ENCODE measurements around the gene S100A12.
A peak's percentile ranks its signal among the peaks of the same experiment; 100 is the strongest.
"Not testable (repeated sequence)": the region's sequence is repeated elsewhere in the genome, so short reads cannot be mapped to it uniquely, and the experiment has no call there.

S100A12 gene

GRCh38 chr1:153375511-153375910, at the start of gene S100A12:
TSS of gene S100A12 (minus strand) at chr1:153375621. CDS start at chr1:153374592, 1,029 bp downstream.
- peak; percentile 88 to 90 for DNase-seq

GRCh38 chr1:153422450-153423068, 47.1 kb upstream of the S100A12 start:
- DNase-seq: peak; percentile 30 to 86

GRCh38 chr1:153420306-153420705, 44.9 kb upstream of the S100A12 start:
- DNase-seq: no peak

- not testable (repeated sequence) for DNase-seq
Measured at GRCh38 chr1:153419436-153419793, 44.0 kb upstream of the S100A12 start.

GRCh38 chr1:153418758-153419435, 43.5 kb upstream of the S100A12 start:
- not testable (repeated sequence) for DNase-seq

GRCh38 chr1:153417136-153417888, 41.9 kb upstream of the S100A12 start:
- DNase-seq: no peak

GRCh38 chr1:153415850-153416570, 40.6 kb upstream of the S100A12 start, which contains the start of gene S100A7A:
TSS of gene S100A7A (plus strand) at chr1:153416520. CDS start at chr1:153418083, 1,563 bp downstream.
- no peak for DNase-seq

GRCh38 chr1:153413961-153414360, 38.5 kb upstream of the S100A12 start:
- peak; percentile 50 to 62 for DNase-seq

- DNase-seq: not testable (repeated sequence)
Measured at GRCh38 chr1:153407274-153407673, 31.9 kb upstream of the S100A12 start.

GRCh38 chr1:153405825-153406599, 30.6 kb upstream of the S100A12 start:
- DNase-seq: not testable (repeated sequence)

GRCh38 chr1:153404768-153405167, 29.3 kb upstream of the S100A12 start:
- DNase-seq: peak; percentile 44 to 77

GRCh38 chr1:153404086-153404635, 28.7 kb upstream of the S100A12 start:
- no peak for DNase-seq

- DNase-seq: no peak
Measured at GRCh38 chr1:153403421-153404085, 28.1 kb upstream of the S100A12 start.

GRCh38 chr1:153402226-153402625, 26.8 kb upstream of the S100A12 start:
- DNase-seq: no peak

- no peak for DNase-seq
Measured at GRCh38 chr1:153401461-153401860, 26.0 kb upstream of the S100A12 start.

- no peak for DNase-seq
Measured at GRCh38 chr1:153400244-153400643, 24.8 kb upstream of the S100A12 start.

- no peak for DNase-seq
Measured at GRCh38 chr1:153399401-153400055, 24.1 kb upstream of the S100A12 start.

- no peak for DNase-seq
Measured at GRCh38 chr1:153397924-153398651, 22.7 kb upstream of the S100A12 start.

- no peak for DNase-seq
Measured at GRCh38 chr1:153397051-153397923, 21.9 kb upstream of the S100A12 start.

Measured in inflammatory macrophage treated with lipopolysaccharide for 1 hour (primary cell).